C1 segment of cervical spinal cord (tissue), 14 donors: ENCODE data around the gene GAS1.

Source experiments
- DNase-seq, 14 donors: peaks; one replicate each; lab custom pipeline; 2025; lab: John Stamatoyannopoulos, UW

Gene GAS1, protein sequence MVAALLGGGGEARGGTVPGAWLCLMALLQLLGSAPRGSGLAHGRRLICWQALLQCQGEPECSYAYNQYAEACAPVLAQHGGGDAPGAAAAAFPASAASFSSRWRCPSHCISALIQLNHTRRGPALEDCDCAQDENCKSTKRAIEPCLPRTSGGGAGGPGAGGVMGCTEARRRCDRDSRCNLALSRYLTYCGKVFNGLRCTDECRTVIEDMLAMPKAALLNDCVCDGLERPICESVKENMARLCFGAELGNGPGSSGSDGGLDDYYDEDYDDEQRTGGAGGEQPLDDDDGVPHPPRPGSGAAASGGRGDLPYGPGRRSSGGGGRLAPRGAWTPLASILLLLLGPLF

DNA sequence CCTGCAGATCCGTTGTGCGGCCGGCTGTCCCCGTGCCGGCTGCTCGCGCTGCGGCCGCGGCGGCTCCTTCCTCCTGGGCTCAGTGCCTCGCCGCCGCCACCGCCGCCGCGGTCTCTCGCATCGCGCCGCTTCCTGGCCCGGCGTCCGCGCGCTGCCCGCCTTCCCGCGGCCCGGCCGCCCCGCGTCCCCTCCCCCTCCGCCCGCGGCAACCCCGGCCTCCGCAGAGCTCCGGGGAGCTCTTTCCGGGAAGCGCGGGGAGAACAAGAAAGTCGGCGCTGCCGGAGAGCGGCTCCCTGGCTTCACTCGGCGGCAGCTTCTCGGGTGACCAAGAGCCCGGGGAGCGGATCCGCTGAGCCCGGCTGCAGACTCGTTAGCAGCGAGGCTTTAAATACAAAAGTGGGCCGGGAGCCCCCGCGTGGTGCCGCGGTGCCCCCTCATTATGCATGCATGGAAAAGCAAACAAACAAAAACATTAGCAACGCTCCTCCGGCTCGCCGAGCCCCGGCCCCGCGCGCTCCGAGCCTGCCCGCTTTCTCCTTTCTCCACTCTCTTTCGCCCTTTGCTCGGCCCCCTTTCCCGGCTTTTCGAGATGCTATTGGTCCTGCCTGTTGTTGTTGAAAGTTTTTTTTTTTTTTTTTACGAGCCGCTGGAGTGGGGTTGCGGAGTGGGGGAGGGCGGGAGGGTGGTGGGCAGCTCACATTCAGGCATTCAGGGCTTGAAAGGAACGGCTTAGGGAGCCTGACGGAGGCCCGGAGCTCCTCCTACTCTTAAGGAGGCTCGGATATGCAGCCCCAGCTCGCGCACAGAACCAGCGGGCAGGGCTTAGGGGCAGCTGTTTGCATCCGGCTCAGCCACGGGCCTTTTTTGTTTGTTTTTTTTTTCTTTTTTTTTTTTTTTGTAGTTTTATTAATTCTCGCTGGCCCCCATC lies at the start of gene GAS1:
GAS1 (minus strand) TSS at position 361 of the 928 bp plus-strand sequence. CDS start 727 bp downstream, outside the sequence.
- DNase-seq: peak; percentile 42 to 96 (median 82)

DNA sequence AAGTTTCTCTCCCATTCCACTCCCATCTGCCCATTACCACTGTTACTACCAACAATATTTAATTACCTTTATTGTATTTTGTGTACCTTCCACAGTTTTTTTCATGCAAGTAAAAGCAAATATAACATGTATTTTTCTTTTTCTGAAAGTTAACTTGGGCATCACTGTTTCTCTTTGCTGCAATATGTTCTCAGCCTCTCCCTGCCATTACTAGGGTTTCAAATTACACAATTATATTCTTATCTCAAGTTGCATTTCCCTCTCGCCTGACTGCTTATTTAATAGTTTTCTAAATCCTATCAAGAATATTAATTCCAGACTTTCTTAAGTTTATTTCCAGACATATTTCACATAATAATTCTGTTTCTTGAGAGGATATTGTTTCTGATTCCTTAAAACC lies 46.9 kb upstream of the GAS1 start:
- DNase-seq: no peak

DNA sequence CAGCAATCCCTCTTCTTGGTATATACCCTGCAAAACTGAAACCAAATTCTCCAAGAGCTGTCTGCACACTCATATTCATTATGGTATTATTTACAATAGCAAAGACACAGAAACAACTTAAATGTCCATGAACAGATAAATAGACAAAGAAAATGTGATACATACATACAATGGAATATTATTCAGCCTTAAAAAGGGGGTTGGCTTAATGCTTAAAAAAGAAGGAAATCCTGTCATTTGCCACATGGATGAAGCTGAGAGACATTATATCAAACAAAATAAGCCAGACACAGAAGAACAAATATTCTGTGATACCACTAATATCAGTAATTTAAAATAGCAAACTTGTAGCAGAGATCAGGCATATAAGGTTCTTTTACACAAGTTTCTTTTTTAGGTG lies 46.5 kb upstream of the GAS1 start:
- no peak for DNase-seq

DNA sequence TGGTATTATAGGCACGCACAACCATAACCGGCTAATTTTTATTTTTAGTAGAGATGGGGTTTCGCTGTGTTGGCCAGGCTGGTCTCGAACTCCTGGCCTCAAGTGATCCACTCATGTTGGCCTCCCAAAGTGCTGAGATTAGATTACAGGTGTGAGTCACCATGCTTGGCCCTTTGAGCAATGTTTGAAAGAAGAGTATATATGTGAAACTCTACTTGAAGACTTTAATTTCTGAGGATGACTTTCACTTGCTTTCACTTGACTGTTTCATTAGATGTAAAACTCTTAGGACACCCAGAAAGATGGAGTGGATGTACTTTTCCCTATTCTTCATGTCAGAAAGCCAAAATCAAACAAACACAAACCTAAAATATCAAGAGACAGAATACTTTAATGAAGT lies 43.8 kb upstream of the GAS1 start:
- DNase-seq: no peak

DNA sequence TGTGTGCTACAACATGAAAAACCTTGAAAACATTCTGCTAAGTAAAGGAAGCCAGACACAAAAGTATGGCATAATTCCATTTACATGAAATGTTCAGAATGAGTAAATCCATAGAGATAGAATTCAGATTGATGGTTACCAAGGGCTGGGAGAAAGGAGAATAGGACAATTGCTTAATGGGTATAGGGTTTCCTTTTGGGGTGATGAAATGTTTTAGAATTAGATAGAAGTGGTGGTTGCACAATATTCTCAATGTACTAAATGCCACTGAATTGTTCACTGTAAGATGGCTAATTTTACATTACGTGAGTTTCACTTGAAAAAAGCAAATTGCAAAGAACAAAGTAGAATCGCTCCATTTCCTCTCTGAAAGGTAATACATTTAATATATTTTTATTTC lies 43.0 kb upstream of the GAS1 start:
- DNase-seq: no peak

DNA sequence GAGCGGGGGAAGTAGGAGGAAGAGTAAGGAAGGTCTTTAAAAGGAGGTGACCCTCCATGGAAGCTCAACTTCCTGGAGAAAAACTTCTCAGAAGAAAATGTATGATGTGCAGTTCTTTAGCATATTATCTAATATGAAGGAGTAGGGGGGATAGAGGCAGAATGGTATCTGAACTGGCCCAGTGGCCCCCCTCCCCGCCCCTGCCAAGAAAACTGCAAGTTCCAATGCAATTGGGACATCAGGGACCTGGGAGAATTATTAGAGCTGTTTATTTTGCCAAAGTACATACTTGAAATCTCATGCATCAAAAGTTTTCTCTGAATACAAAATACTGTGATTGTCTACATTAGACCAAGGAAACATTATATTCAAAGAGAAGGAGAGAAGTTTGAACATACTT lies 40.6 kb upstream of the GAS1 start:
- no peak for DNase-seq

DNA sequence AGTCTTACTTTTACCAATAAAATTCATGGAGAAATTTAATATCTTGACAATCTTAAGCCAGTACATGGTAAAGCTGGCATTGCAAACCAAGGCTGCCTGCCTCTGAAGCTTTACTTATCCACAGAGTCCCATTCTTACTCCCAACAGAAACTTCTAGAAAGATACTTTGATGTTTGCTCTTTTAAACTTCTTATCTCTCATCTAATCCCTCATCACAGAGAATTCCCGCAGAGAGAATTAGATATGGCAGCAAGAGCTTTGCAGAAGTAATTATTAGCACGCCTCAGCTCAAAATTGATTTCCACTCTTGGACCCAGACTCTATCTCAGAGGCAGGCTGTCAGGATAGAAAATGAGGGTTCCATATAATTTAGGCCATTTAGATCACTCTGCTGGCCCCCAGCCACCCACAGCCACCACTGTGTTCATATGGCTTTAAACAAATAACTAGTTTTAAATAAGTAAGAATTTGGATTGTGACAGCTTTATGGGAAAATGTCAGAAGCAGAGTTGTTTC lies 37.9 kb upstream of the GAS1 start:
- DNase-seq: no peak

DNA sequence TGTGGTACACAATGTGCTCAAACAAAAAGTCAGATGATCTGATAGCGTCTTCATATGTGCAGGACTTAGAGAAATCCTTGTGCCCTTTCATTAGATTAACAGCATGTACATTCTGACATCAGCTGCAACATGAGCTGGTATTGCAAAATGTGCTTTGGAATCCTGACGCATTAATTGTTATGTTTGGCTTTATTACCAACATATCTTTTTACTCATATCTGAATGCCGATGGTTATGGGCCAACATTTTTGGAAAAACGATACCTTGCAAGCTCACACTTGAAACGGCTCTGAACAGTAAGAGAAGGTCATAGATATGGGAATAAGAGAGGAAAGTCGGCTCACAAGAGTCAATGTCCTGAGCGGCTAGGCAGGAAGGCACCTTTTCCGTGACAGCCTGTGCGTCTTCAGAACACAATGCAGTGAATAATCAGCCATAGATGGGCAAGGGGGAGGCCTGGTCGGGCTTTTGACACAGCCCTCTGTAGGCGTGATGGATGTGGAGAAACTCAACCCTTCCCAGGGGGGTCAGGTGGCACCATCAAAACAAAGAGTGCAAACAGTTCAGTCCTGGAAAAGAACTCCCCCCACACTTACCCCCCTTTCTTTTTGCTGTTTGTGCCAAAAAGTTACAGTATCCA lies 36.4 kb upstream of the GAS1 start:
- DNase-seq: no peak

DNA sequence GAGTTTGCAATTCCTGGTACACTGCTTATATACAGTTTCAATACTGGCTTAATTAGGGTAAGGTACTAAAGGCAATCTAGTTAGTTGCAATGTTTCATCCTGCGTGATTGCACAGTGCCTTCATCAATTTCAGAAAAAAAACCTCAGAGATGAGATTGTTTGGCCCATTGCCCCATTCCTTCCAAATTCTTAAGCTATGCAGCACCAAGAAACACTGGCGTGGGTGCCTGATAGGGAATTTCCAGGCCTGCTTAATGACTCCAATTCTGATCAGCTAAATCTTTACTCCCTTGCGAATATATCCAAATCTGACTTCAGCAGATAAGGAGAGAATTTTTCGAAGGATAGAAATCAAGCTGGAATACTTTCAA lies 35.9 kb upstream of the GAS1 start:
- DNase-seq: no peak

DNA sequence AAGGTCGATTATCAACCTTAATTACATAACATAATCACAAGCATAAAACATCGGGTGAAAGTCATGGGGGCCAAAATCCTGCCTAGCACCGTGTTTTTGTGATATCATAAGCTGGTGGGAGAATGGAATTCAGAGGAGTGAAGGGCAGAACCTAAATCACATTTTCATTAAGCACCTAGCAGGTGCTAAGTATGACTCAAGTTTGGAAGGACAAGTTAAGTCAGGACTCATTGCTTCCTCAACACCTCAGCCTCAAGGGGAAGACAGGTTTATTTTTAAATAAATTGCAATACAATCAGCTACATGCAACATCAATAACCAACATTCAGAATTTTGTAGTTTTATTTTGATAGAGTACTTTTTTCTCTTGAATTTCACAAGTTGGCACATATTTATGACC lies 33.5 kb upstream of the GAS1 start:
- no peak for DNase-seq

DNA sequence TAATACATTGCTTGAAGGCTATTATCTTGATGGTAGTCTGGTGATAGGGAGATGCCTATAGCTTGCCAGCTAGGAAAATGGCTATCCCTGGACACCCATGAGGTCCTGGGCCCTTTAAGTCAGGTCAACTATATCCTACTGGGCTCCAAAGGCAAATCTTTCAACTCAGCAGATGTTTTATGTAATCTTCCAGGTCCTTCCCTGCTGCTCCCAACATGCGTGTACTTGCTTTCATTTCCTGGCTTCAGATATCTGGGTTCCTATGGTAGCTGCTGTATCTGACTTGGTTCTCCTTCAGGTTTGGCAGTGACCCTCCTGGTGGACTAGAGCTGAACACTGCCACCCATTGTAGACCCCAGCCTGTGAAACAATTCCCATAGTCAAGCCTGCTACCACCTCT lies 32.4 kb upstream of the GAS1 start:
- no peak for DNase-seq

DNA sequence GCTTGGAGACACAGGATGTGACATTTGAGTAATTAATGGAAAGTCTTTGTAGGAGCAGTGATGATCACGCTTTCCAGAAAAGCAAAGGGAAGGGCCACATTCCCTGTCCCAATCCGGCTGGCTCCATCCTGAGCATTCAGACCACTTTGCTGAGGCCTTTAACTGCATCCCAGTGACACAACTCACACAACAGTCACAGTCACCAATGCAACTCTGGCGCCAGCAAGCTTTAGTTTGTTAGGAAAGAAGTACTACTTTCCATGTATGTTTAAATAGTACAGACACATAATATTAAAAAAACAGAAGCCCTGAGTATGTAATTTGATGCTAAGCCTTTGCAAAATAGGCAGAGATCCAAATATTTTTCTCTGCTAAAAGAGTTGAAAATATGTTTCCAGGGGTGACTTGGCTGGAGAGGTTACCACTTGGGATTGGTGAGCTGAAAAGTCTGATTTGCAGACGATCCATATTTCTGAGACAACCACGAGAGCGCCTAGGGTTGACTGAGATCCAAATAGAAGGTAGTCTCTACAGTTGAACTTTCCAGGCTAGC lies 31.7 kb upstream of the GAS1 start:
- no peak for DNase-seq

DNA sequence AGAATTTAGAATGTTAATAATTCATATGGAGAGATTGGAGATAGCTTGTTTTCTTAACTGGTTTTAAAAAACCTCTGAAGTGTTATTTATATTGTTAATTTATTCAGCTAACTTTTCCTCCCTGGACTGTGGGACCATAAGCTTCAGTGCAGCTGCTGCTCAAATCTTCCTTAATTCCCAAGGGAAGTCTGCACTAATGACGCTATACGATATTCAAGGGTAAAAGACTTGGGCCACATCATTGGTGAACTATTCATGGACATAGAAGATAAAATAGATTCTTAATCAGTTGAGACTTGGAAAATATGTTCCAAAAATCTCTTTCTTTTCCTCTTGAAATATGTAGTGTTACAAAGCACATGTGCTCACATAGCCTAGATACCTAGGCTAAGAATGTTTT lies 31.1 kb upstream of the GAS1 start:
- no peak for DNase-seq

DNA sequence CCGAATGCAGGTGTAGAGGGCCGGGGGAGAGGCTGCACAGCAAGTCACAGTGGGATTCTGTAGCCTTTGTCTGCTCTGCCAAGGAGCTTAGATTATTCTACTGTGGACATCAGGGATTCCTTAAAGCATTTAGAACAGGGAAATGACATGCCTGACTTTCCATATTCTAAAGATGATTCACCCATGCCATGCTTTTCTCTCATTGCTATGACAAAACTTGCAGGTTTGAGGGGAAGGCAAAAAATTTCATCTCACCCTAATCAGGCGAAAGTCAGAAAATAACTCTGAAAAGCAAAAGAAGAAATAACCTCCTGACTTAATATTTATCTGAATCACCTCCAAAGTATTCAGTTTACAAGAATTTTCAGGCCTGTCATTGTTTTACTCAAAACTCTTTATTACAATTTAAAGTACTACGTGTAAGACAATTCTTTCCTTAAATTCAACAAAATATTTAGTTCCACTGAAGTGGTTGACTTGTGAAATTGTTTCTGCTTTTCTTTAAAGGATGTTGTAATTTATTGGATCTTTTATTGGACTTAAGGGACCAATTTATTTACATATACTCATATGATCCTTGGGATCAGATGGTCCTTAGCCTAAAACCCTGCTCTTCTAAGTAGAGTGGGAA lies 30.0 kb upstream of the GAS1 start:
- DNase-seq: no peak

DNA sequence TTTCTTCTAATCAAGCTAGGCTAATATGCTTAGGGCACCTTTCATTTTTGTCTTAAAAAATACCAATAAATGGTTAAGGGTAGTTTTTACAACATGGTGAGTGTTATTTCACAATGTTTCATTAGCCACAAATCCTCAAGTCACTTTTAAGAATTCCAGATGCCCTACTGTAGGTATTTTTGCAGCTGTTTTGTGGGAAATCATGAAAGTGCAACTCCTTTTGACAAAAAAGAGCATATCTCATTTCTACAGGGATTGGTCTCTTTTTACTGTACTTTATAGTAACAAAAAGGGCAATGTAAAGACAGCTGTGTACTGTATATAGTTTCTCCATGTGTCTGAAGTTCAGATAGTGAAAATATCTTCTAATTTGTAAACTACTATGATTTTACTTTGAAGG lies 28.3 kb upstream of the GAS1 start:
- DNase-seq: no peak

DNA sequence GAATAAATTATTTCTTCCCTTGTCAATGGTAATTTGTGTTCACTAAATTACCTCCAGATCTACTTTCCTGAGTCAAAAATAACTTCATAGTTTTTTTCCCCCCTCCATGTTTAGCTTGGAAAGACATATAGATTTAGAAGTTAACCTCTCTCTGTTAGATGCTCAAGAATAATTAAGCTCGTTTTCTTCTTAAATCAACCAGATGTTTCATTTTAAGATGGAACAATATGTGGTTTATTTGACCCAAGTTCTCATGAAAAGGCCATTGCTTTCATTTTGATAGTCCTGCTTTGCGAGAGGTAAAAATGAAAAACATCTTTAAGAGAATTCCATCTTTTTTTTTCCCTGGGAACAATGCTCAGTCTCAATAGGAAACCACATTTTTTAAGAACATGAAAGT lies 27.7 kb upstream of the GAS1 start:
- no peak for DNase-seq

DNA sequence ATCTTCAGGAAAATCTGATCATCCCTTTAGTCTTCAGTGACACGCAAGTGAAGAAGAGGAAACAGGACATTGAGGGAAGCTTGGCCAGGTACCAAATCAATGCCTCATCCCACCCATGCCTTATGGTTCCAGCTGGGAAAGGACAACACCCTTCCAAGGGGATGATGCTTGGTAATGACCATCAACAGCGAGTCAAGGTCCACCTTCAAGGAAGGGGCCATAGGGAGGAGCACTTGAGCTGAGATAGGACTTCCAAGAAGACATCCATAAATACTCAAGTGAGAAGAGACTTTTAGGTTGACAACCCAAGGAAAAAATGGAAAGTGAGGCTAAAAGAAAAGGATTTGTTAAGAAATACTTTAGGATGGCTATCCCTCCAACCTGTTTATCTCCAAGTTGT lies 27.1 kb upstream of the GAS1 start:
- DNase-seq: no peak

DNA sequence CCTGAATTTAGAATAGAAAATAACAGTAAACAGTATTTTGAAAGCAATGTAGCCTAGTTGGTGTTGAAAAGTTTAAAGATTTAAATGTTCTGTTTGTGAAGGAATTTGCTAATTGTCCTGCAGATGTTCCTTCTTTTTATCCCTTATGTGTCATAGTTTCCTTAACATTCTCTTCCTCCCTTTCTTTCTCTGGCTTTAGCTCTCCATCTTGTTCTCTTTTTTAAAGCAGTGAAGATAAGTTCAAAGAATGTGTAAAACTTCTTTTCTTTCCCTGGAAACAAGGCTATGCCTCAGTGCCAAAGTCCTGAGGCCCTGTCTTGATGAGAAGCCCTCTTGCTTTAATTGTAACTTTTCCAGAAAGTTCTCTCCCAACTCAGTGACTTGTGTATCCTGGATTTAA lies 24.4 kb upstream of the GAS1 start:
- DNase-seq: no peak

DNA sequence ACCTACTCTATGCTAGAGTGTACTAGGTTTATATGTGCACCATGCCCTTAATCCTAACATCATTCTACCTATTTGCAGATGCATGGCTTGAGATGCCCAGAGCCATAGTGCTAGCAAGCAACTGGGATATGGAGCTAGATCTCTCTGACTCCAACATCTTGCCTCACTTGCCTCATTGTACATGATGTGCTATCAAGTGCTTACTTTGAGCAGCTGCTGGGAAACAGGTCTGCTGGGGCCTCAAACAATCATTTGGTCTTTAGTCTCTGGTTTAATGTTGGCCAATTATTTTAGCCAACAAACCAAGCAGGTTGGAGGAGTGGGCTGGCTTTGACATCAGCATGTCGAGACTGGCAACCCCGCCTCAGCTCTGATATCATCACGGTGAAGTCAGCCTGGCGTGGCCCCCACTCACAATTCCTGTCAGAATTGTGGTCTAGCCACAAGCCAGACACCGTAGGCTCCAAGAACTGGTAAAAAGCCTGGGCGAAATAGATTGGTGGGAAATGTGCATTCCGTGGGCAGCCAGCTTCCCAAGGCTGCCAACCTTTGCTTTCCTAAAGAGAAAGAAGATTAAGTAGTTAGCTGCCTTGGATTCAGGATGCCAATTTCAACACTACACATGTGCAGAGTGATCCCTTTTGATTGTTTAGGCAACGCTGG lies 21.1 kb upstream of the GAS1 start:
- DNase-seq: no peak

DNA sequence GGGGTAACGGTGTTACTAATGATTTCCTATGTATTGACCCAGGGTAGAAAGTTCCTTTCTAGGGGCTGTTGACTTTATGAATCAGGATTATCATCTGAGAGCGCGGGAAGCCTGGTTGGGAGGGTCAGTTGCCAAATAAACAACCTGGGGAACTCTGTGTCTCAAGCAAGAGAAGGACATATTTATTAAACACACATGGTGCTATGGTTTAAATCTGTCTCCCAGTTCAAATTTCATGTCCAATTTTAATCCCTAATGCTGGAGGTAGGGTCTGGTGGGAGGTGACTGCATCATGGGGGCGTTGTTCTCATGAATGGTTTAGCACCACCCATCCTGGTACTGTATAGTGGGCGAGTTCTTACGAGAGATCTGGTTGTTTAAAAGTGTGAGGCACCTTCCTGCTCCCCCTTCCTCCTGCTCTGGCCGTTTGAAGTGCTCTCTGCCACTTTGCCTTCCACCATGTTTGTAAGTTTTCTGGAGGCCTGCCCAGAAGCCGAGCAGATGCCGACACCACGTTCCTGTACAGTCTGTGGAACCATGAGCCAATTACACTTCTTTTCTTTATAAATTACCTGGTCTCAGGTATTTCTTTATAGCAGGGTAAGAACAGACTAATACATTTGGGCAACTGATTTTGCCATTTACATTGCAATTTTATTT lies 19.7 kb upstream of the GAS1 start:
- DNase-seq: no peak
